Fibroblast of skin of left biceps (primary cell): Measurements from ENCODE around the gene NMUR1.
"Not testable (repeated sequence)": the region's sequence is repeated elsewhere in the genome, so short reads cannot be mapped to it uniquely, and the experiment has no call there.

Experiments
- DNase-seq, 2 experiments: peaks; one replicate each; pipeline ENCODE4 v3.0.0-alpha.2; 2013; ENCODE audit warnings: low read depth in 2 of 2

The NMUR1 gene

GRCh38 chr2:231530099-231531011 is at the start of gene NMUR1:
TSS of gene NMUR1 (minus strand) at chr2:231530445. CDS start at chr2:231530361, 84 bp downstream.
- no peak for DNase-seq

GRCh38 chr2:231579560-231579959 is 49.3 kb upstream of the NMUR1 start:
- DNase-seq, result no peak

- not testable (repeated sequence) for DNase-seq
Measured at GRCh38 chr2:231578655-231579054, 48.4 kb upstream of the NMUR1 start.

GRCh38 chr2:231576465-231576864 is 46.2 kb upstream of the NMUR1 start:
- no peak for DNase-seq

GRCh38 chr2:231575612-231576256 is 45.5 kb upstream of the NMUR1 start:
- no peak for DNase-seq

- DNase-seq, result no peak
Measured at GRCh38 chr2:231573698-231574421, 43.6 kb upstream of the NMUR1 start.

GRCh38 chr2:231573096-231573495 is 42.9 kb upstream of the NMUR1 start:
- no peak for DNase-seq

GRCh38 chr2:231571661-231572191 is 41.5 kb upstream of the NMUR1 start:
- DNase-seq, result no peak

- DNase-seq, result not testable (repeated sequence)
Measured at GRCh38 chr2:231570915-231571314, 40.7 kb upstream of the NMUR1 start.

- no peak for DNase-seq
Measured at GRCh38 chr2:231568785-231569435, 38.7 kb upstream of the NMUR1 start.

GRCh38 chr2:231568098-231568784 is 38.0 kb upstream of the NMUR1 start:
- no peak for DNase-seq

GRCh38 chr2:231567159-231567558 is 36.9 kb upstream of the NMUR1 start:
- DNase-seq, result no peak

- DNase-seq, result no peak
Measured at GRCh38 chr2:231565887-231566594, 35.8 kb upstream of the NMUR1 start.

GRCh38 chr2:231563378-231563961 is 33.2 kb upstream of the NMUR1 start:
- peak in 1 of 2 experiments; percentile 3 for DNase-seq

GRCh38 chr2:231557571-231558217 is 27.4 kb upstream of the NMUR1 start:
- peak; percentile 20 to 34 for DNase-seq

- no peak for DNase-seq
Measured at GRCh38 chr2:231556981-231557380, 26.7 kb upstream of the NMUR1 start.

GRCh38 chr2:231556496-231556895 is 26.3 kb upstream of the NMUR1 start:
- DNase-seq, result not testable (repeated sequence)

GRCh38 chr2:231554748-231555545 is 24.7 kb upstream of the NMUR1 start:
- DNase-seq, result no peak
